8988T (cell line): Measurements from ENCODE around the gene ZNF367.
A peak's percentile ranks its signal among the peaks of the same experiment; 100 is the strongest.

Experiments
- DNase-seq: peaks from one replicate; pipeline ENCODE4 v3.0.0; 2011

Gene ZNF367

GRCh38 chr9:96436063-96436455 lies 17.9 kb upstream of the ZNF367 start:
- no peak for DNase-seq

GRCh38 chr9:96435345-96435744 lies 17.2 kb upstream of the ZNF367 start:
- DNase-seq = no peak

GRCh38 chr9:96430377-96430776 lies 12.2 kb upstream of the ZNF367 start:
- no peak for DNase-seq

GRCh38 chr9:96429732-96430131 lies 11.6 kb upstream of the ZNF367 start:
- no peak for DNase-seq

GRCh38 chr9:96425500-96426169 lies 7.5 kb upstream of the ZNF367 start:
- no peak for DNase-seq

- DNase-seq = no peak
Observed at GRCh38 chr9:96423985-96424336, 5.8 kb upstream of the ZNF367 start.

- DNase-seq = no peak
Observed at GRCh38 chr9:96423322-96423984, 5.3 kb upstream of the ZNF367 start.

GRCh38 chr9:96420468-96421219 lies 2.5 kb upstream of the ZNF367 start:
- peak; percentile 35 for DNase-seq

GRCh38 chr9:96419691-96419969 lies 1.5 kb upstream of the ZNF367 start:
- no peak for DNase-seq

GRCh38 chr9:96418920-96419690 lies 935 bp upstream of the ZNF367 start:
- DNase-seq = peak; percentile 31

GRCh38 chr9:96417661-96418082 lies 498 bp downstream of the ZNF367 start:
- DNase-seq = peak; percentile 21

- DNase-seq = peak; percentile 80
Observed at GRCh38 chr9:96417051-96417586, 1.1 kb downstream of the ZNF367 start.

GRCh38 chr9:96413302-96414221 lies 4.6 kb downstream of the ZNF367 start:
- no peak for DNase-seq

- no peak for DNase-seq
Observed at GRCh38 chr9:96412174-96412913, 5.8 kb downstream of the ZNF367 start.

- no peak for DNase-seq
Observed at GRCh38 chr9:96411129-96411838, 6.9 kb downstream of the ZNF367 start.

- no peak for DNase-seq
Observed at GRCh38 chr9:96408409-96409280, 9.5 kb downstream of the ZNF367 start.

GRCh38 chr9:96400132-96400910 lies 17.8 kb downstream of the ZNF367 start:
- DNase-seq = no peak

GRCh38 chr9:96399325-96399633 lies 18.9 kb downstream of the ZNF367 start:
- no peak for DNase-seq
